HepG2 (cell line): ENCODE data around the gene CLEC11A. TPM values are rescaled to one million over a fixed set of nuclear protein-coding genes. Genes with fewer than 3 reads are reported as not detected.

Source experiments
- ATAC-seq: fragments of 200-7000 bp; cut with Tn5 transposase; 3 replicates; pipeline ENCODE4 v1.9.1; 2020; ENCODE audit warnings: mild to moderate bottlenecking, moderate library complexity
- BruUV-seq: library from RNA; stranded (reverse); fragments of 400-500 nt; replicated peaks from 2 replicates; lab custom pipeline; 2021; lab: Mats Ljungman, UMichigan
- CTCF ChIA-PET: fragments of 300-600 bp; formaldehyde crosslinking; extraction: SDS; loops from one replicate; lab custom pipeline; 2021; ENCODE audit warnings: low total read pairs, inconsistent platforms, low intra/inter-chr PET ratio; lab: Yijun Ruan, JAX
- POLR2A ChIA-PET: fragments of 350-600 bp; sonication (Branson Sonifier 250); formaldehyde crosslinking; loops from one replicate; lab custom pipeline; 2020; ENCODE audit warnings: antibody characterized with exemption, inconsistent platforms; lab: Yijun Ruan, JAX
- DNase-seq: peaks from one replicate; pipeline ENCODE4 v3.0.0-alpha.2; 2015; ENCODE audit warnings: low spot score
- FAIRE-seq: peaks from 3 replicates; lab custom pipeline; 2011; peaks lifted over from hg19 to GRCh38; lab: Jason Lieb, UNC
- H2AFZ ChIP-seq: one replicate; pipeline ENCODE4 v1.6.1; 2011; ENCODE audit warnings: low read length, inconsistent platforms
- H3K27ac ChIP-seq: fragments of 300-600 bp; 3 replicates; pipeline ENCODE4 v1.8.0; 2011; ENCODE audit warnings: mixed run types, mild to moderate bottlenecking, mixed read lengths, low read length, inconsistent platforms; ENCODE audit not compliant: insufficient read depth; ENCODE audit errors: extremely low read length
- H3K27me3 ChIP-seq, 2 experiments: fragments of 200-600 bp in 1 of 2; 2 replicates in 1 of 2; 3 replicates in 1 of 2; pipeline versions ENCODE4 v1.6.0 to v1.8.0; 2011; ENCODE audit warnings: low read length in 2 of 2, mild to moderate bottlenecking in 2 of 2, moderate library complexity in 2 of 2, inconsistent platforms in 1 of 2; ENCODE audit not compliant: insufficient read depth in 2 of 2, control insufficient read depth in 1 of 2
- H3K36me3 ChIP-seq, 2 experiments: fragments of 200-600 bp in 1 of 2; replicated peaks in 1 of 2; 2 replicates in 1 of 2; 3 replicates in 1 of 2; pipeline versions ENCODE4 v1.5.1 to v1.8.0; 2011; ENCODE audit warnings: low read length in 2 of 2, inconsistent platforms in 1 of 2; ENCODE audit not compliant: insufficient read depth in 2 of 2, control insufficient read depth in 1 of 2
- H3K4me1 ChIP-seq: 2 replicates; pipeline ENCODE4 v1.5.1; 2012; ENCODE audit warnings: low read length, inconsistent platforms; ENCODE audit not compliant: insufficient read depth
- H3K4me2 ChIP-seq: 2 replicates; pipeline ENCODE4 v1.6.0; 2011; ENCODE audit warnings: low read depth, low read length, inconsistent platforms
- H3K4me3 ChIP-seq, 3 experiments: fragments of 200-600 bp in 1 of 3; sonication (generic), shearing (Covaris generic) in 1 of 3; replicated peaks in 1 of 3; 2 replicates each; pipeline ENCODE4 v1.5.1; 2011 to 2016; ENCODE audit warnings: low read length in 3 of 3, inconsistent platforms in 2 of 3, low read depth in 2 of 3, mild to moderate bottlenecking in 2 of 3, control low read depth in 1 of 3, mixed read lengths in 1 of 3; ENCODE audit not compliant: insufficient read depth in 1 of 3
- H3K79me2 ChIP-seq: one replicate; pipeline ENCODE4 v1.6.1; 2011; ENCODE audit warnings: low read length, inconsistent platforms; ENCODE audit not compliant: insufficient read depth
- H3K9ac ChIP-seq: 2 replicates; pipeline ENCODE4 v1.6.0; 2011; ENCODE audit warnings: mild to moderate bottlenecking, low read depth, low read length, inconsistent platforms; ENCODE audit not compliant: insufficient read depth
- H3K9me3 ChIP-seq: 2 replicates; pipeline ENCODE4 v1.5.1; 2012; ENCODE audit warnings: mild to moderate bottlenecking, low read length
- H4K20me1 ChIP-seq: 2 replicates; pipeline ENCODE4 v1.6.0; 2011; ENCODE audit warnings: inconsistent platforms, mild to moderate bottlenecking, low read length, moderate library complexity; ENCODE audit not compliant: insufficient read depth
- ARID2 ChIP-seq: sonication (generic); formaldehyde crosslinking; IDR thresholded peaks from 2 replicates; pipeline ENCODE4 v1.8.1; 2022; ENCODE audit warnings: mild to moderate bottlenecking, missing genetic modification reagents, borderline replicate concordance
- ARID4A ChIP-seq: sonication (generic); formaldehyde crosslinking; IDR thresholded peaks from 2 replicates; pipeline ENCODE4 v1.5.0; 2020; ENCODE audit warnings: mild to moderate bottlenecking, missing genetic modification reagents, borderline replicate concordance
- NFATC3 ChIP-seq: sonication (generic); formaldehyde crosslinking; IDR thresholded peaks from 2 replicates; pipeline ENCODE4 v1.5.1; 2020; ENCODE audit warnings: mild to moderate bottlenecking, missing genetic modification reagents
- RFXAP ChIP-seq: sonication (generic); formaldehyde crosslinking; IDR thresholded peaks from 2 replicates; pipeline ENCODE4 v1.4.0; 2020; ENCODE audit warnings: missing genetic modification reagents, borderline replicate concordance
- SRSF4 ChIP-seq: fragments of 200-400 bp; formaldehyde crosslinking; IDR thresholded peaks from one replicate; pipeline ENCODE4 v1.6.1; 2018; ENCODE audit warnings: mild to moderate bottlenecking, low read depth, low read length, moderate library complexity; ENCODE audit not compliant: poor library complexity, severe bottlenecking
- TRIM22 ChIP-seq: fragments of 450-650 bp; IDR thresholded peaks from 2 replicates; pipeline ENCODE4 v1.6.1; 2017
- ZBTB34 ChIP-seq: sonication (generic); formaldehyde crosslinking; IDR thresholded peaks from 2 replicates; pipeline ENCODE4 v1.8.0; 2022; ENCODE audit warnings: mild to moderate bottlenecking, missing genetic modification reagents
- ZFP82 ChIP-seq: sonication (generic); formaldehyde crosslinking; IDR thresholded peaks from 2 replicates; pipeline ENCODE4 v1.5.1; 2020; ENCODE audit warnings: mild to moderate bottlenecking, missing genetic modification reagents, borderline replicate concordance
- ZNF503 ChIP-seq: sonication (generic); formaldehyde crosslinking; IDR thresholded peaks from 2 replicates; pipeline ENCODE4 v1.4.0; 2020; ENCODE audit warnings: missing genetic modification reagents
- ZNF558 ChIP-seq: sonication (generic); formaldehyde crosslinking; IDR thresholded peaks from 2 replicates; pipeline ENCODE4 v1.9.0; 2022; ENCODE audit warnings: mild to moderate bottlenecking, missing genetic modification reagents, borderline replicate concordance
- ZNF770 ChIP-seq: sonication (generic); formaldehyde crosslinking; IDR thresholded peaks from 2 replicates; pipeline ENCODE4 v1.5.0; 2020; ENCODE audit warnings: mild to moderate bottlenecking, missing genetic modification reagents
- WGBS: methylation state at CpG from one replicate; pipeline ENCODE4 v1.1.6; 2017; ENCODE audit warnings: low lambda C conversion rate; 5-methylcytosine and 5-hydroxymethylcytosine counted together
- in situ Hi-C: cut with HindIII; loops from 2 replicates; pipeline ENCODE4 v1.10.0; 2017; ENCODE audit warnings: low pct_unique_long_range_greater_than_20kb; ENCODE audit not compliant: extremely low pct_ligation_motif_present
- intact Hi-C: fragments of 100-400 bp; cut with micrococcal nuclease; formaldehyde crosslinking; loops from one replicate; pipeline ENCODE4 v1.10.0; 2022; ENCODE audit not compliant: unreplicated experiment
- polyA plus RNA-seq, 8 experiments: library from polyadenylated mRNA; depleted of rRNA in 3 of 8; stranded (reverse) in 7 of 8; unstranded in 1 of 8; fragments of >200 nt; fragmentation: Illumina TruSeq in 4 of 8; extraction: Trizol in 4 of 8; gene quantifications; 2 replicates each; pipeline versions ENCODE4 v1.2.1 to v1.2.3, GENCODE V29; 2011 to 2016; ENCODE audit warnings: low read depth in 4 of 8, missing spikeins in 1 of 8, mixed read lengths in 1 of 8; ENCODE audit not compliant: insufficient read depth in 1 of 8
- total RNA-seq, 5 experiments: library from RNA; depleted of rRNA; stranded (reverse); fragments of >200 nt; fragmentation: Illumina TruSeq; extraction: Trizol; gene quantifications; 2 replicates each; pipeline ENCODE4 v1.2.3, GENCODE V29; 2016; ENCODE audit warnings: low read depth in 1 of 5

Gene CLEC11A
- total and polyA plus RNA-seq, 2 of the 13 experiments (the other 11 are each of a cell fraction or from before 2014, with no cell fraction given), result not detected

- ATAC-seq, result no peak
- WGBS, result 44% methylated on average over 8 of the region's 15 CpGs
- Histone ChIP-seq H3K9ac (no peak overlapping the region), H3K4me2 (no peak overlapping the region), H3K4me1 (no peaks in the 10 kb centered on the region), H3K27ac (no peak overlapping the region), H3K79me2 (no peaks in the 10 kb centered on the region), H3K36me3 (no peaks in the 10 kb centered on the region), H3K4me3 (no peak overlapping the region), H2AFZ (no peak overlapping the region), H3K9me3 (no peaks in the 10 kb centered on the region), H3K27me3 (peaks cover 2 to 6% of the 10 kb centered on the region in 2 experiments; a peak in 4 of 5 replicates), H4K20me1 (no peaks in the 10 kb centered on the region)
- FAIRE-seq, result no peak
- POLR2A ChIA-PET, result no interaction called here
- in situ Hi-C loops (no loop called here), intact Hi-C loops (no loop called here)
- CTCF ChIA-PET, result no interaction called here
- no TSS peak for BruUV-seq
- DNase-seq, result no peak
- TF ChIP-seq ARID4A (CRISPR knock-in tag), result no peak
- TF ChIP-seq TRIM22, result no peak
- no peak for TF ChIP-seq ZNF503 (CRISPR knock-in tag)
- TF ChIP-seq NFATC3 (CRISPR knock-in tag), result no peak
- TF ChIP-seq ARID2 (CRISPR knock-in tag), result no peak
- TF ChIP-seq ZBTB34 (CRISPR knock-in tag), result no peak
- TF ChIP-seq ZNF770 (CRISPR knock-in tag), result no peak
- TF ChIP-seq RFXAP (CRISPR knock-in tag), result no peak
- no peak for TF ChIP-seq ZFP82
- no peak for TF ChIP-seq ZNF558 (CRISPR knock-in tag)
- no peak for TF ChIP-seq SRSF4
Measured at GRCh38 chr19:50696094-50696483, 27.1 kb upstream of the CLEC11A start.
